Osteoblast (primary cell): ENCODE measurements around the gene CYP2J2. TPM values are rescaled to one million over a fixed set of nuclear protein-coding genes. Genes with fewer than 3 reads are reported as not detected.

Experiments
- DNase-seq: peaks from one replicate; pipeline ENCODE4 v3.0.0; 2011; ENCODE audit warnings: low spot score, mixed read lengths; ENCODE audit not compliant: insufficient read length; ENCODE audit errors: missing footprints
- H2AFZ ChIP-seq: 2 replicates; pipeline ENCODE4 v1.6.0; 2011; ENCODE audit warnings: mild to moderate bottlenecking, low read length
- H3K27ac ChIP-seq: 2 replicates; pipeline ENCODE4 v1.5.1; 2011; ENCODE audit warnings: mild to moderate bottlenecking, low read depth, low read length, moderate library complexity
- H3K27me3 ChIP-seq: 2 replicates; pipeline ENCODE4 v1.6.0; 2012; ENCODE audit warnings: mild to moderate bottlenecking, control low read depth, inconsistent platforms, low read length, moderate library complexity; ENCODE audit not compliant: insufficient read depth
- H3K36me3 ChIP-seq: 2 replicates; pipeline ENCODE4 v1.5.1; 2011; ENCODE audit warnings: mild to moderate bottlenecking, low read length, control low read depth, moderate library complexity; ENCODE audit not compliant: insufficient read depth
- H3K4me1 ChIP-seq: 2 replicates; pipeline ENCODE4 v1.5.1; 2011; ENCODE audit warnings: mild to moderate bottlenecking, low read length, control low read depth, moderate library complexity; ENCODE audit not compliant: insufficient read depth
- H3K4me2 ChIP-seq: 2 replicates; pipeline ENCODE4 v1.6.0; 2011; ENCODE audit warnings: mild to moderate bottlenecking, low read length; ENCODE audit not compliant: insufficient read depth
- H3K4me3 ChIP-seq: fragments of 200-600 bp; sonication (generic); 3 replicates; pipeline ENCODE4 v1.5.1; 2012; ENCODE audit warnings: mild to moderate bottlenecking, low read length, inconsistent platforms; ENCODE audit not compliant: insufficient read depth
- H3K79me2 ChIP-seq: 2 replicates; pipeline ENCODE4 v1.6.0; 2012; ENCODE audit warnings: mild to moderate bottlenecking, low read length, control low read depth, inconsistent platforms; ENCODE audit not compliant: insufficient read depth
- H3K9me3 ChIP-seq: 2 replicates; pipeline ENCODE4 v1.5.1; 2011; ENCODE audit warnings: low read depth, low read length, control low read depth
- H4K20me1 ChIP-seq: 2 replicates; pipeline ENCODE4 v1.6.0; 2012; ENCODE audit warnings: mild to moderate bottlenecking, low read length, control low read depth; ENCODE audit not compliant: insufficient read depth
- small RNA-seq: library from RNA; depleted of rRNA; stranded (forward); fragments of <200 nt; gene quantifications from one replicate; pipeline ENCODE3, GENCODE V24; 2012
- total RNA-seq: library from RNA; depleted of rRNA; stranded (reverse); fragments of >200 nt; gene quantifications from 2 replicates; pipeline ENCODE4 v1.2.3, GENCODE V29; 2012
- TF ChIP-seq, protein P1 (sequence below): IDR thresholded peaks from 2 replicates; pipeline ENCODE4 v1.5.1; 2011; ENCODE audit warnings: mild to moderate bottlenecking, low read depth, low read length, moderate library complexity; ENCODE audit errors: extremely low read depth

The CYP2J2 gene
- total RNA-seq, 1 donor: not detected

- no peak overlapping the region for H3K4me2 ChIP-seq
- H3K4me3 ChIP-seq: no peak overlapping the region
- no peaks in the 10 kb centered on the region for H3K27me3 ChIP-seq
- no peaks in the 10 kb centered on the region for H4K20me1 ChIP-seq
- H3K79me2 ChIP-seq: no peaks in the 10 kb centered on the region
- DNase-seq: no peak
- no peak overlapping the region for H2AFZ ChIP-seq
- H3K9me3 ChIP-seq: no peaks in the 10 kb centered on the region
- H3K36me3 ChIP-seq: no peaks in the 10 kb centered on the region
- no peaks in the 10 kb centered on the region for H3K4me1 ChIP-seq
- no peak overlapping the region for H3K27ac ChIP-seq
- TF ChIP-seq, protein P1, sequence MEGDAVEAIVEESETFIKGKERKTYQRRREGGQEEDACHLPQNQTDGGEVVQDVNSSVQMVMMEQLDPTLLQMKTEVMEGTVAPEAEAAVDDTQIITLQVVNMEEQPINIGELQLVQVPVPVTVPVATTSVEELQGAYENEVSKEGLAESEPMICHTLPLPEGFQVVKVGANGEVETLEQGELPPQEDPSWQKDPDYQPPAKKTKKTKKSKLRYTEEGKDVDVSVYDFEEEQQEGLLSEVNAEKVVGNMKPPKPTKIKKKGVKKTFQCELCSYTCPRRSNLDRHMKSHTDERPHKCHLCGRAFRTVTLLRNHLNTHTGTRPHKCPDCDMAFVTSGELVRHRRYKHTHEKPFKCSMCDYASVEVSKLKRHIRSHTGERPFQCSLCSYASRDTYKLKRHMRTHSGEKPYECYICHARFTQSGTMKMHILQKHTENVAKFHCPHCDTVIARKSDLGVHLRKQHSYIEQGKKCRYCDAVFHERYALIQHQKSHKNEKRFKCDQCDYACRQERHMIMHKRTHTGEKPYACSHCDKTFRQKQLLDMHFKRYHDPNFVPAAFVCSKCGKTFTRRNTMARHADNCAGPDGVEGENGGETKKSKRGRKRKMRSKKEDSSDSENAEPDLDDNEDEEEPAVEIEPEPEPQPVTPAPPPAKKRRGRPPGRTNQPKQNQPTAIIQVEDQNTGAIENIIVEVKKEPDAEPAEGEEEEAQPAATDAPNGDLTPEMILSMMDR: no peak
Measured at GRCh38 chr1:59852117-59852516, 74.5 kb downstream of the CYP2J2 start.

DNA sequence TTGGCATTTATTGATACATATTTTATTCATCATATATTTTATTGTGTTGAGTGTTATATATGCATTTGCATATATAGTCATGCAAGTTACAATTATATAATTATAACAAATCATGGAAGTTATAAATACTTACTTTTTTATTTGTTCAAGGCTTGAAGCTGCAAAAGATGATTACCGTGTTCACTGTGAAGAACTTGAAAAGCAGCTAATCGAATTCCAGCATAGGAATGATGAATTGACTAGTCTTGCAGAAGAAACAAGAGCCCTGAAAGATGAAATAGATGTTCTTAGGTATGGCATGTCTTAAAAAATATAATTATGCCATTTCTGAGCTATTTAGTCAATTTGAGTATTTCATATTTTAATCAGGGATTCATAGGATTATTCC lies 79.7 kb downstream of the CYP2J2 start:
- H3K4me1 ChIP-seq: no peaks in the 10 kb centered on the region
- H3K27me3 ChIP-seq: no peaks in the 10 kb centered on the region
- H3K36me3 ChIP-seq: no peaks in the 10 kb centered on the region
- H4K20me1 ChIP-seq: no peaks in the 10 kb centered on the region
- DNase-seq: no peak
- H3K4me2 ChIP-seq: no peak overlapping the region
- H3K27ac ChIP-seq: no peak overlapping the region
- TF ChIP-seq, protein P1: no peak
- no peak overlapping the region for H3K4me3 ChIP-seq
- H3K9me3 ChIP-seq: no peaks in the 10 kb centered on the region
- H2AFZ ChIP-seq: no peak overlapping the region
- H3K79me2 ChIP-seq: no peaks in the 10 kb centered on the region

GRCh38 chr1:59846209-59846894 lies 80.2 kb downstream of the CYP2J2 start:
- DNase-seq: no peak
- Histone ChIP-seq H2AFZ (no peak overlapping the region), H4K20me1 (no peaks in the 10 kb centered on the region), H3K4me1 (no peaks in the 10 kb centered on the region), H3K79me2 (no peaks in the 10 kb centered on the region), H3K27ac (no peak overlapping the region), H3K9me3 (no peaks in the 10 kb centered on the region), H3K36me3 (no peaks in the 10 kb centered on the region), H3K4me2 (no peak overlapping the region), H3K4me3 (no peak overlapping the region), H3K27me3 (no peaks in the 10 kb centered on the region)
- TF ChIP-seq, protein P1: no peak

DNA sequence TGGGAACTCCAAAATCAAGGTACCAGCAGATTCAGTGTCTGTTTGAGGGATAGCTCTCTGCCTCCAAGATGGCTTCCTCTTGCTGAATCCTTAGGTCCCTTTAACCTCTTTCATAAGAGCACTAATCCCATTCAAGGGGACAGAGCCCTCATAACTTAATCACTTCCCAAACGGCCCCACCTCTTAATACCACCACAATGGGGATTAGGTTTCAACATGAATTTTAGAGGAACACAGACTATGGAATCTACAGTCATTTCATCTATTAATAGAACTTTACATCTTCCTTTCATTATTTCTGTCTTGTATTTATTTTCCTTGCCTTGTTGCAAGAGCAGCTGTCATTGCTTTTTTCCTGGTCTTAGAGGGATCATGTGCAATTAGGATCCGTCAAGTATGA lies 81.5 kb downstream of the CYP2J2 start:
- H3K9me3 ChIP-seq: no peaks in the 10 kb centered on the region
- no peak for DNase-seq
- H3K4me2 ChIP-seq: no peak overlapping the region

More for the DNA sequence above, 81.5 kb downstream of the CYP2J2 start:
- Histone ChIP-seq H3K27me3 (no peaks in the 10 kb centered on the region), H3K4me3 (no peak overlapping the region), H3K79me2 (no peaks in the 10 kb centered on the region), H2AFZ (no peak overlapping the region), H4K20me1 (no peaks in the 10 kb centered on the region), H3K36me3 (no peaks in the 10 kb centered on the region), H3K27ac (no peak overlapping the region), H3K4me1 (no peaks in the 10 kb centered on the region)
- TF ChIP-seq, protein P1: no peak

Small RNA genes lying within 50 kb of the gene (small RNA-seq; reads per million reads assigned to genes)
- gene RN7SL475P: not detected

Other genes starting within 250 kb of the CYP2J2 start
- gene HOOK1, start 111.8 kb downstream of the CYP2J2 start, total RNA-seq: not detected in 2 replicates
- gene C1orf87, start 147.0 kb upstream of the CYP2J2 start, total RNA-seq: not detected in 2 replicates